Neutrophil (primary cell): ENCODE results near the gene ZNF423.

Source experiments
- H3K27ac ChIP-seq: fragments of 200-600 bp; sonication (generic); 2 replicates; pipeline ENCODE4 v1.5.1; 2016; ENCODE audit warnings: mild to moderate bottlenecking, moderate library complexity
- H3K27me3 ChIP-seq: fragments of 200-600 bp; sonication (generic); 2 replicates; pipeline ENCODE4 v1.6.0; 2016; ENCODE audit warnings: mild to moderate bottlenecking
- H3K36me3 ChIP-seq: fragments of 200-600 bp; sonication (generic); 2 replicates; pipeline ENCODE4 v1.5.1; 2017
- H3K4me1 ChIP-seq, 2 experiments: fragments of 200-600 bp in 1 of 2; sonication (generic) in 1 of 2; 1 replicate in 1 of 2; 2 replicates in 1 of 2; pipeline versions ENCODE4 v1.5.1 to v1.6.1; 2013 to 2016; ENCODE audit warnings: low read depth in 1 of 2, low read length in 1 of 2, mild to moderate bottlenecking in 1 of 2, moderate library complexity in 1 of 2; ENCODE audit not compliant: control insufficient read depth in 1 of 2, insufficient read depth in 1 of 2
- H3K4me3 ChIP-seq, 2 experiments: fragments of 200-600 bp in 1 of 2; sonication (generic) in 1 of 2; 1 replicate in 1 of 2; 2 replicates in 1 of 2; pipeline ENCODE4 v1.5.1; 2013 to 2016; ENCODE audit warnings: low read depth in 1 of 2, low read length in 1 of 2, mild to moderate bottlenecking in 1 of 2, moderate library complexity in 1 of 2
- H3K9me3 ChIP-seq: fragments of 200-600 bp; sonication (generic); 2 replicates; pipeline ENCODE4 v1.5.1; 2016
- TF ChIP-seq, protein P1 (sequence below): fragments of 200-600 bp; sonication (generic); IDR thresholded peaks from 2 replicates; pipeline ENCODE4 v1.5.1; 2016; ENCODE audit warnings: antibody characterized with exemption

Gene ZNF423

DNA sequence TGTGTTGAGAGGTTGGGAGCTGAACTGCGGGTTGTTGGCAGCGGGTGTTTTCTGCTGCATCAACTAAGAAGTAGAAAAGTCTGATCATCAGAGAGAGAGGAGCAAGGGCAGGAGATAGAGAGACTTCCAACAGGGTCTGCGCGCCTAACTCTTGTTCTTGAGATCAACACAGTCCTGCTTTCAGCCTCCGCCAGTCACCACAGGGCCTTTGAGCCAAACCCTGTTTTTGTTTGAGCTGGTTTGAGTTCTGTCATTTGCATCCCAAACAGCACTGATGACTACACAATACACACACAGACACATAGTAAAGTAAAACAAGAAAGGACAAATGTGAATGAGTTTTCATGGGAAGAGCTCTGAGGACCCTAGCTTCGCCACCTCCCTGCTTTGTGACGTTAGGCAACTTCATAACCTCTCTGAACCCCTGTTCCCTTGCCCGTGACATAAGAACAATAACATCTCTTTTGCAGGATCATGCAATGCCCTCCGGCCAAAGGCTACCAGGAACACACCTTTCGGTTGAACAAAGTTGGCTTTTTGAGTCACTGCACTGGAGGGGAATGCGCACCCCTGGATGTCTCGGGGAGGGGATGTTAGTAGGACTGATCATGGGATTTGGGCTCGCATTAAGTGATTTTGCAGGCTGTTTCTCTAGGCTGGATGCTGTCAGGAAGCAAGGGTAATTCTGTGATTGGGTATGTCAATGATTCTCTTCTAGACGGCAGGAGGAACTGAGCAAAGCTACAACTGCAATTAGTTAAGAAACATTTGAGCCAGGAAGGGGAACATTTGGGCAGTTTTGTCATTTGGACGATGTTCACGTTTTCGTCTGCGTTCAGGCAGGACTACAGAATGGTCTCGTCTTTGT, 390.0 kb downstream of the ZNF423 start:
- Histone ChIP-seq H3K27ac (no peak overlapping the region), H3K4me3 (no peak overlapping the region), H3K27me3 (peaks cover 37% of the 10 kb centered on the region), H3K36me3 (no peaks in the 10 kb centered on the region), H3K9me3 (no peaks in the 10 kb centered on the region), H3K4me1 (no peaks in the 10 kb centered on the region)
- TF ChIP-seq, protein P1, sequence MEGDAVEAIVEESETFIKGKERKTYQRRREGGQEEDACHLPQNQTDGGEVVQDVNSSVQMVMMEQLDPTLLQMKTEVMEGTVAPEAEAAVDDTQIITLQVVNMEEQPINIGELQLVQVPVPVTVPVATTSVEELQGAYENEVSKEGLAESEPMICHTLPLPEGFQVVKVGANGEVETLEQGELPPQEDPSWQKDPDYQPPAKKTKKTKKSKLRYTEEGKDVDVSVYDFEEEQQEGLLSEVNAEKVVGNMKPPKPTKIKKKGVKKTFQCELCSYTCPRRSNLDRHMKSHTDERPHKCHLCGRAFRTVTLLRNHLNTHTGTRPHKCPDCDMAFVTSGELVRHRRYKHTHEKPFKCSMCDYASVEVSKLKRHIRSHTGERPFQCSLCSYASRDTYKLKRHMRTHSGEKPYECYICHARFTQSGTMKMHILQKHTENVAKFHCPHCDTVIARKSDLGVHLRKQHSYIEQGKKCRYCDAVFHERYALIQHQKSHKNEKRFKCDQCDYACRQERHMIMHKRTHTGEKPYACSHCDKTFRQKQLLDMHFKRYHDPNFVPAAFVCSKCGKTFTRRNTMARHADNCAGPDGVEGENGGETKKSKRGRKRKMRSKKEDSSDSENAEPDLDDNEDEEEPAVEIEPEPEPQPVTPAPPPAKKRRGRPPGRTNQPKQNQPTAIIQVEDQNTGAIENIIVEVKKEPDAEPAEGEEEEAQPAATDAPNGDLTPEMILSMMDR = no peak

DNA sequence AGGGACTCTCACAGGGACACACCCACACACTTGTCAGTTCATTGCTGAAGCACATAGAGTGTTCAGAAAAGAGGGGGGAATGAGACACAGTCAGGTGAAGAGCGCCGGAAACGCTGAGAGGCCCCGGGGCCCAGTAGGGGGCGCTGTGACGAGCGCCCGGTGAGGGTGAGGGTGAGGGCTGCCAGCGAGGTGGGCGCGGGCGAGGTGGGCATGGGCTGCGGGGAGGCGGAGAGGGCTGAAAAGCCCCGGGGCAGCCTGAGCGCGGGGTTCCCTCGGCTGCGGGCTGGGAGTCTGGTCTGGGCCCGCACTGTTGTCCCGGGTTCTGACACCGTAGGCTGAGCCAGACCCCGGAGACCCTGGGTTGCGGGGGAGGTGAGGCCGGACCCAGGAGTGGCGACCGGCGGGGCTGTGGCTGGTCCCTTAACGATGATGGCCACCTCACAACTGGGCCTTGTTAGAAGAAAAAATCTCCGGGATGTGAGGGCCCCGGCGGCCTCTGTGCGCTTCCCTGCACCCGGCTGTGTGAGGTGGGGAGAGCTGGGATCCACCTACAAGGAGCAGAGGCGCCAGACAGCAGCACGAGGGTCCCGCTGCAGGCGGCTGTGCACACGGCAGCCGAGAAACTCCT, 390.9 kb downstream of the ZNF423 start:
- Histone ChIP-seq H3K36me3 (no peaks in the 10 kb centered on the region), H3K4me3 (no peak overlapping the region), H3K9me3 (no peaks in the 10 kb centered on the region), H3K27ac (no peak overlapping the region), H3K4me1 (no peaks in the 10 kb centered on the region), H3K27me3 (peaks cover 37% of the 10 kb centered on the region)
- TF ChIP-seq, protein P1 = no peak

DNA sequence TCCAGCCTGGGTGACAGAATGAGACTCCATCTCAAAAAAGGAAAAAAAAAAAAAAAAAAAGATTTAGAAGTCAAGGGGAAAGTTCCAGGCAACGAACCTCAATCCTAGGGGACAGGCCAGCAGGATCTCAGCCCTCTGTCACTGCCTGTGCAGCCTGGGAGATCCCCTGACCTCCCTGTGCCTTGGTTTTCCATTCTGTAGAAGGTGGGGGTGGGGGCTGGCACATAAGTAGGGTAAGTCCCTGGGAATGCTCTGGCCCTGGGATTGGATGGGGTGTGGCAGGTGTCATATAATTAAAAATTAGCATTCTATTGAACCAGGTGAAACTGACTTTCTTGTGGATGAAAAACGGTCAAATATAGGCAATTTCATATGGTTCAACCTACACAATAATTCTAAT, 391.8 kb downstream of the ZNF423 start:
- TF ChIP-seq, protein P1 = no peak
- peaks cover 37% of the 10 kb centered on the region for H3K27me3 ChIP-seq
- H3K4me1 ChIP-seq = no peaks in the 10 kb centered on the region
- H3K9me3 ChIP-seq = no peaks in the 10 kb centered on the region
- H3K4me3 ChIP-seq = no peak overlapping the region
- no peak overlapping the region for H3K27ac ChIP-seq
- no peaks in the 10 kb centered on the region for H3K36me3 ChIP-seq

DNA sequence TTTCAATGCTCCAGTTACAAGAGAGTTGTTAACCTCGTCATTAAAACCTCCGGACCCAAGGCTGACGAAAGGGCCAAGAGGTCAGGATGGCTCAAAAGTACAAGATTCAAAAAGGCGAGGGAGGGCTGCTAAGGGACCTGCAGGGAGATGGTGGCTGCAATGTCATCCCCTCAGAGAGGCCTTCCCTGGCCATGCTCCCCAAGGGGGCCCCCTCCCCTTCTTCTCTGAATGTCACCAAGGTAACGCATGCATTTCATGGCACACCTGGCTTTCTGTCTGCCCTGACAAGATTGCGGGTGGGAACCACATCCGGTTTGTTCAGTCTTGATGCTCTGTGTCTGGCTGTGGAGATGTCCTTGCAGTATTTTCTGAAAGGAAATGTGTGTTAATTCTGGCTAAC, 392.4 kb downstream of the ZNF423 start:
- Histone ChIP-seq H3K9me3 (no peaks in the 10 kb centered on the region), H3K4me3 (no peak overlapping the region), H3K4me1 (no peaks in the 10 kb centered on the region), H3K36me3 (no peaks in the 10 kb centered on the region), H3K27me3 (peaks cover 37% of the 10 kb centered on the region), H3K27ac (no peak overlapping the region)
- TF ChIP-seq, protein P1 = no peak

DNA sequence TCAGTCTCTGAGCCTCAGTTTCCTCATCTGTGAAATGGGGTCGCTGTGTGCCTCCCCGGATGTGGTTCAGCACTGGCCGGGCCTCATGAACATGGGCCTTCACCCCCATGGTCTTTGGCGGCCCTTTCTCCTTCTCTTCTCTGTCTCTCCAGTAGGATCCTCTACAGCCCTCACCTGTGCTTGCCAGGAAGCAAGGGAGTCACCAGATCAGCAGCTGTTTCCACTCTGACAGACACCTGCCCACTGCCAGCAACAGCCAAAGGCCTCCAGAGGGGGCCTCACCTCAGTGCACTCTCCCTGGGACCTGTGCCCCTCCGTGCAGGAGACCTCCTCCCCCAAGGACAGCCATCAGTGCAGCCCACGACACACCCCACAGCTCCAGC, 392.9 kb downstream of the ZNF423 start:
- H3K4me1 ChIP-seq = no peaks in the 10 kb centered on the region
- TF ChIP-seq, protein P1 = no peak
- H3K36me3 ChIP-seq = no peaks in the 10 kb centered on the region
- H3K9me3 ChIP-seq = no peaks in the 10 kb centered on the region
- H3K4me3 ChIP-seq = no peak overlapping the region
- peaks cover 37% of the 10 kb centered on the region for H3K27me3 ChIP-seq
- no peak overlapping the region for H3K27ac ChIP-seq
